Urinary bladder (tissue), 4 donors: ENCODE results near the gene BAMBI. TPM values are rescaled to one million over a fixed set of nuclear protein-coding genes. Genes with fewer than 3 reads are reported as not detected.

Experiments
- DNase-seq: peaks from one replicate; pipeline ENCODE4 v3.0.0-alpha.2; 2015; ENCODE audit errors: extremely low spot score
- H3K27ac ChIP-seq: one replicate; pipeline ENCODE4 v1.5.1; 2013; ENCODE audit warnings: low read depth, mild to moderate bottlenecking, moderate library complexity
- H3K36me3 ChIP-seq: one replicate; pipeline ENCODE4 v1.6.1; 2013; ENCODE audit warnings: mild to moderate bottlenecking, moderate library complexity; ENCODE audit not compliant: insufficient read depth
- H3K4me1 ChIP-seq: one replicate; pipeline ENCODE4 v1.6.1; 2013; ENCODE audit warnings: mild to moderate bottlenecking, moderate library complexity; ENCODE audit not compliant: insufficient read depth
- H3K4me3 ChIP-seq: one replicate; pipeline ENCODE4 v1.5.1; 2013; ENCODE audit warnings: low read depth, low read length
- WGBS: extraction: QIAGEN DNeasy Blood & Tissue Kit; methylation state at CpG from one replicate; pipeline ENCODE4 v1.1.7; 2013; 5-methylcytosine and 5-hydroxymethylcytosine counted together
- polyA plus RNA-seq: library from polyadenylated mRNA; stranded (reverse); fragments of 200-250 nt; gene quantifications from one replicate; pipeline ENCODE4 v1.2.3, GENCODE V29; 2013
- total RNA-seq: library from RNA; depleted of rRNA; stranded (reverse); fragments of >200 nt; gene quantifications from one replicate; pipeline ENCODE4 v1.2.3, GENCODE V29; 2014
- donor health status: healthy with polysubstance abuse.
- donor health status: healthy.

BAMBI gene
- total and polyA plus RNA-seq, 2 donors = 27.0 to 33.7 TPM

GRCh38 chr10:28681291-28681763 is 4.0 kb downstream of the BAMBI start:
- no peaks in the 10 kb centered on the region for H3K36me3 ChIP-seq
- H3K27ac ChIP-seq = no peak overlapping the region
- 35% methylated on average over 6 of the region's 6 CpGs for WGBS
- DNase-seq = no peak
- peak overlapping the region; percentile 36 for H3K4me3 ChIP-seq
- H3K4me1 ChIP-seq = no peaks in the 10 kb centered on the region

DNA sequence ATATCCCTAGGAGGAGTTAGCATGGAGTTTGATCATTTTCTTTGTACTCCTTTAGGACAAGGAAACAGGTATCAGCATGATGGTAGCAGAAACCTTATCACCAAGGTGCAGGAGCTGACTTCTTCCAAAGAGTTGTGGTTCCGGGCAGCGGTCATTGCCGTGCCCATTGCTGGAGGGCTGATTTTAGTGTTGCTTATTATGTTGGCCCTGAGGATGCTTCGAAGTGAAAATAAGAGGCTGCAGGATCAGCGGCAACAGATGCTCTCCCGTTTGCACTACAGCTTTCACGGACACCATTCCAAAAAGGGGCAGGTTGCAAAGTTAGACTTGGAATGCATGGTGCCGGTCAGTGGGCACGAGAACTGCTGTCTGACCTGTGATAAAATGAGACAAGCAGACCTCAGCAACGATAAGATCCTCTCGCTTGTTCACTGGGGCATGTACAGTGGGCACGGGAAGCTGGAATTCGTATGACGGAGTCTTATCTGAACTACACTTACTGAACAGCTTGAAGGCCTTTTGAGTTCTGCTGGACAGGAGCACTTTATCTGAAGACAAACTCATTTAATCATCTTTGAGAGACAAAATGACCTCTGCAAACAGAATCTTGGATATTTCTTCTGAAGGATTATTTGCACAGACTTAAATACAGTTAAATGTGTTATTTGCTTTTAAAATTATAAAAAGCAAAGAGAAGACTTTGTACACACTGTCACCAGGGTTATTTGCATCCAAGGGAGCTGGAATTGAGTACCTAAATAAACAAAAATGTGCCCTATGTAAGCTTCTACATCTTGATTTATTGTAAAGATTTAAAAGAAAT is 4.8 kb downstream of the BAMBI start:
- WGBS = 36% methylated on average over 14 of the region's 14 CpGs
- DNase-seq = no peak
- H3K27ac ChIP-seq = no peak overlapping the region
- peak overlapping the region; percentile 17 for H3K4me3 ChIP-seq
- no peaks in the 10 kb centered on the region for H3K4me1 ChIP-seq
- H3K36me3 ChIP-seq = no peaks in the 10 kb centered on the region

- Histone ChIP-seq H3K4me3 (no peak overlapping the region), H3K27ac (no peak overlapping the region), H3K4me1 (no peaks in the 10 kb centered on the region), H3K36me3 (no peaks in the 10 kb centered on the region)
- DNase-seq = no peak
- 74% methylated on average over 13 of the region's 13 CpGs for WGBS
Measured at GRCh38 chr10:28684157-28684985, 7.0 kb downstream of the BAMBI start.

DNA sequence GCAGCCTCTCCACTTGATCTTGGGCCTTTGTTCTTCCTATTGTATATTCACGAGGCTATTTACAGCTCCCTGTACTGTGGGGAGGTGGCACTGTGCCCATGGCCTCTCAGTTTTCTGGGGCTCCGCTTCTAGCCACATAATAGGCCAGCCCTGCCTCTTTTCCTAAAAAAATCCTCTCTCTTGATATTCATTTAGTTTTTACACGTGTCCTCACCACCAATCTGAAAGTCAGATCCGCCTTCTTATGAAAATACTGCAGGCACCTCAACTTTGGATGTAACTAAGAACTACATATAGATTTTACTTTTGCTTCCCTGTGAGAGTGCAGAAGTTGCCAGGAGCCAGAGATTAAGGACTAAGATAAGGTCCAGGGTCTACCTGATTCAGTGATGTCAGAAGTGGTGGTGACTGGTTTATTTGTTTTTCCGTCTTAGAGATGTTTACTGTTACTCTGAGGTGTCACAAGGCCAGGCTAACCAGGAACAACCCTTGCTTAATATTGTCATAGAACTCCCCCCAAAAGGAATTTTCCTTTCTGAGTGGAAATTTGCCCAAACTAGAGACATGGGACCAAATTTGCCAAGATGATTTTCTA is 7.8 kb downstream of the BAMBI start:
- H3K36me3 ChIP-seq = no peaks in the 10 kb centered on the region
- no peak overlapping the region for H3K27ac ChIP-seq
- no peak overlapping the region for H3K4me3 ChIP-seq
- WGBS = 65% methylated on average over 5 of the region's 5 CpGs
- H3K4me1 ChIP-seq = no peaks in the 10 kb centered on the region
- no peak for DNase-seq

- Histone ChIP-seq H3K36me3 (no peaks in the 10 kb centered on the region), H3K4me3 (no peak overlapping the region), H3K4me1 (no peaks in the 10 kb centered on the region), H3K27ac (no peak overlapping the region)
- no peak for DNase-seq
- WGBS = 79% methylated on average over 5 of the region's 5 CpGs
Measured at GRCh38 chr10:28685717-28686116, 8.4 kb downstream of the BAMBI start.

GRCh38 chr10:28686835-28687682 is 9.7 kb downstream of the BAMBI start:
- no peaks in the 10 kb centered on the region for H3K4me1 ChIP-seq
- 70% methylated on average over 4 of the region's 4 CpGs for WGBS
- H3K27ac ChIP-seq = no peak overlapping the region
- no peaks in the 10 kb centered on the region for H3K36me3 ChIP-seq
- H3K4me3 ChIP-seq = no peak overlapping the region
- DNase-seq = no peak

DNA sequence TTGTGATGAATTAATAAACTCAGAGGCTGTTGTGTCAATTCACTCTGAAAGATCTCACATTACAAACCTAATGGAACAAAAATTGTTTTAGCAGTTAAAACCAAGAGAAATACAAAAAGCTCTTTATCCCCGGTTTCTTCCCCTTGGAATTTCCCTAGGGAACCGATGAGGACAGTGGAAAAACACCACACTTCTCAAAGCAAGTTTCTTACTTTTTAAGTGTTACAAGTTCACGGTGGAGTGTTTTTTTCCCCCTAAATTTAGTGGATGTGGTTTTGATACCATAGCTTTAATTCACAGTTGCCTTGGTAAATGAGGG is 10.3 kb downstream of the BAMBI start:
- Histone ChIP-seq H3K36me3 (no peaks in the 10 kb centered on the region), H3K27ac (no peak overlapping the region), H3K4me1 (no peaks in the 10 kb centered on the region), H3K4me3 (no peak overlapping the region)
- DNase-seq = no peak
- 71% methylated on average over 3 of the region's 3 CpGs for WGBS

DNA sequence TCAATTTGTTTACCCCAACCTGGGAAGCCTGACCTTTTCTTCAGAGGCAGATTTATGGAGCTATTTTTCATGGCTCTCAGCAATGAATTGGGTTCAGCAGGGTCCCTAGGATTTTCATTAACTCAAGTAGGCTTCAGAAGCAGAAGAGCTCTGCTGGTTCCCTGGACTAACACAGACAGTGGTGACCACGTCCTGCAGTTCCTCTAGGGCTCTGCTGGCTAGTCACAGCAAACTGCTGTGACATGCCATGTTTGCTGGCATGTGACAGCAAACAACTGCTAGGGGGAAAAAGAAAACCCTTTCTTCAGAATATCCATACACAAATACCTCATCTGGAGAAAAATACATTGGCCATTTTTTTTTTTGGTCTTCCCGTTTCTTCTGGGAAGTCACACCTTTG is 13.2 kb downstream of the BAMBI start:
- WGBS = 82% methylated on average over 2 of the region's 2 CpGs
- Histone ChIP-seq H3K36me3 (no peaks in the 10 kb centered on the region), H3K4me3 (no peak overlapping the region), H3K4me1 (no peaks in the 10 kb centered on the region), H3K27ac (no peak overlapping the region)
- DNase-seq = no peak

- Histone ChIP-seq H3K4me1 (no peaks in the 10 kb centered on the region), H3K4me3 (no peak overlapping the region), H3K36me3 (no peaks in the 10 kb centered on the region), H3K27ac (no peak overlapping the region)
- no peak for DNase-seq
- 88% methylated on average over 5 of the region's 6 CpGs for WGBS
Measured at GRCh38 chr10:28691187-28691694, 13.9 kb downstream of the BAMBI start.

DNA sequence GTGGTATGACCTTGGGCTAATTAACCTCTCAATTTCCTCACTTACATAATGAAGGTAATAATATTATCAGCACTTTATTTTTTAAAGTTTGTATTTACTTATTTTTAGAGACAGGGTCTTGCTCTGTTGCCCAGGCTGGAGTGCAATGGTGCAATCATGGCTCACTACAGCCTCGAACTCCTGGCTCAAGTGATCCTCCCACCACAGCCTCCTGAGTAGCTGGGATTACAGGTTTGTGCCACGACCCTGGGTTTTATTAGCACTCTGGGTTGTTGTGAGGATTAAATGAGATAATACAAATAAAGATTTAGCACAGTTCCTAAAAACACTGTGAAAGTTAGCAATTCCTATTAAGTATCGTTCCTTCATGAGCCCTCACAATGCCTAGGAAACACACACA is 14.7 kb downstream of the BAMBI start:
- 89% methylated on average over 3 of the region's 3 CpGs for WGBS
- Histone ChIP-seq H3K4me1 (no peaks in the 10 kb centered on the region), H3K4me3 (no peak overlapping the region), H3K36me3 (no peaks in the 10 kb centered on the region), H3K27ac (no peak overlapping the region)
- DNase-seq = no peak

GRCh38 chr10:28694530-28694929 is 17.2 kb downstream of the BAMBI start:
- 96% methylated on average over 5 of the region's 5 CpGs for WGBS
- DNase-seq = no peak

GRCh38 chr10:28698075-28698474 is 20.8 kb downstream of the BAMBI start:
- WGBS = 79% methylated on average over 2 of the region's 2 CpGs
- no peak overlapping the region for H3K4me3 ChIP-seq
- DNase-seq = no peak
- no peak overlapping the region for H3K27ac ChIP-seq
- H3K36me3 ChIP-seq = no peaks in the 10 kb centered on the region
- H3K4me1 ChIP-seq = no peaks in the 10 kb centered on the region

More at GRCh38 chr10:28694530-28694929, 17.2 kb downstream of the BAMBI start:
- Histone ChIP-seq H3K36me3 (no peaks in the 10 kb centered on the region), H3K27ac (no peak overlapping the region), H3K4me3 (no peak overlapping the region), H3K4me1 (no peaks in the 10 kb centered on the region)
